ENCODE results near the gene IQSEC3.
A peak's percentile ranks its signal among the peaks of the same experiment; 100 is the strongest.
"Not testable (repeated sequence)": the region's sequence is repeated elsewhere in the genome, so short reads cannot be mapped to it uniquely, and the experiment has no call there.

Gene IQSEC3

GRCh38 chr12:53735-54730 is 12.5 kb upstream of the IQSEC3 start:
- Histone ChIP-seq H3K27ac (ENCODE audit: low read depth, low read length, severe bottlenecking) (no peak overlapping the region), H3K4me3 (ENCODE audit: extremely low read depth, insufficient read depth, low read length, poor library complexity, severe bottlenecking) (no peak overlapping the region), H3K36me3 (ENCODE audit: control insufficient read depth, insufficient read depth, low read length) (no peaks in the 10 kb centered on the region), H3K9me3 (ENCODE audit: control insufficient read depth, low read length) (no peaks in the 10 kb centered on the region), H3K4me1 (ENCODE audit: control insufficient read depth, insufficient read depth, low read length, poor library complexity, severe bottlenecking) (peaks cover 10% of the 10 kb centered on the region)
- WGBS, 2 experiments (ENCODE audit: insufficient coverage in 2 of 2), result 57 to 69% methylated on average over 3 to 4 of the region's 4 CpGs

GRCh38 chr12:54750-55535 is 11.6 kb upstream of the IQSEC3 start:
- Histone ChIP-seq H3K4me1 (ENCODE audit: control insufficient read depth, insufficient read depth, low read length, poor library complexity, severe bottlenecking) (peaks cover 10% of the 10 kb centered on the region), H3K4me3 (ENCODE audit: extremely low read depth, insufficient read depth, low read length, poor library complexity, severe bottlenecking) (no peak overlapping the region), H3K9me3 (ENCODE audit: control insufficient read depth, low read length) (no peaks in the 10 kb centered on the region), H3K27ac (ENCODE audit: low read depth, low read length, severe bottlenecking) (no peak overlapping the region), H3K36me3 (ENCODE audit: control insufficient read depth, insufficient read depth, low read length) (no peaks in the 10 kb centered on the region)
- 71 to 80% methylated on average over 13 of the region's 13 CpGs for WGBS, 2 experiments (ENCODE audit: insufficient coverage in 2 of 2)

- H3K36me3 ChIP-seq (ENCODE audit: control insufficient read depth, insufficient read depth, low read length), result no peaks in the 10 kb centered on the region
- H3K9me3 ChIP-seq (ENCODE audit: control insufficient read depth, low read length), result peaks cover 2% of the 10 kb centered on the region
- H3K27ac ChIP-seq (ENCODE audit: low read depth, low read length, severe bottlenecking), result no peak overlapping the region
- no peak overlapping the region for H3K4me3 ChIP-seq (ENCODE audit: extremely low read depth, insufficient read depth, low read length, poor library complexity, severe bottlenecking)
- WGBS, 2 experiments (ENCODE audit: insufficient coverage in 2 of 2), result 56 to 59% methylated on average over 7 of the region's 7 CpGs
- H3K4me1 ChIP-seq (ENCODE audit: control insufficient read depth, insufficient read depth, low read length, poor library complexity, severe bottlenecking), result peaks cover 10% of the 10 kb centered on the region
These were observed 9.8 kb upstream of the IQSEC3 start for GRCh38 chr12:56683-57346.

GRCh38 chr12:57539-57938 is 9.0 kb upstream of the IQSEC3 start:
- 50 to 58% methylated on average over 6 of the region's 7 CpGs for WGBS, 2 experiments (ENCODE audit: insufficient coverage in 2 of 2)
- H3K9me3 ChIP-seq (ENCODE audit: control insufficient read depth, low read length), result peaks cover 3% of the 10 kb centered on the region
- peaks cover 10% of the 10 kb centered on the region for H3K4me1 ChIP-seq (ENCODE audit: control insufficient read depth, insufficient read depth, low read length, poor library complexity, severe bottlenecking)
- no peaks in the 10 kb centered on the region for H3K36me3 ChIP-seq (ENCODE audit: control insufficient read depth, insufficient read depth, low read length)
- H3K4me3 ChIP-seq (ENCODE audit: extremely low read depth, insufficient read depth, low read length, poor library complexity, severe bottlenecking), result no peak overlapping the region
- no peak overlapping the region for H3K27ac ChIP-seq (ENCODE audit: low read depth, low read length, severe bottlenecking)

GRCh38 chr12:58832-59231 is 7.7 kb upstream of the IQSEC3 start:
- Histone ChIP-seq H3K27ac (ENCODE audit: low read depth, low read length, severe bottlenecking) (no peak overlapping the region), H3K36me3 (ENCODE audit: control insufficient read depth, insufficient read depth, low read length) (no peaks in the 10 kb centered on the region), H3K9me3 (ENCODE audit: control insufficient read depth, low read length) (peaks cover 3% of the 10 kb centered on the region), H3K4me1 (ENCODE audit: control insufficient read depth, insufficient read depth, low read length, poor library complexity, severe bottlenecking) (peaks cover 10% of the 10 kb centered on the region), H3K4me3 (ENCODE audit: extremely low read depth, insufficient read depth, low read length, poor library complexity, severe bottlenecking) (no peak overlapping the region)

- not testable (repeated sequence) for H3K9me3 ChIP-seq (ENCODE audit: control insufficient read depth, low read length); H3K4me1 ChIP-seq (ENCODE audit: control insufficient read depth, insufficient read depth, low read length, poor library complexity, severe bottlenecking); H3K4me3 ChIP-seq (ENCODE audit: extremely low read depth, insufficient read depth, low read length, poor library complexity, severe bottlenecking); H3K36me3 ChIP-seq (ENCODE audit: control insufficient read depth, insufficient read depth, low read length); H3K27ac ChIP-seq (ENCODE audit: low read depth, low read length, severe bottlenecking)
These were observed 4.7 kb upstream of the IQSEC3 start for GRCh38 chr12:61845-62244.

GRCh38 chr12:65491-66063 is 990 bp upstream of the IQSEC3 start:
- WGBS, 2 experiments (ENCODE audit: insufficient coverage in 2 of 2), result 70% methylated on average over 2 of the region's 4 CpGs; no CpG with 5 or more reads in 1 of the 2 experiments
- H3K4me1 ChIP-seq (ENCODE audit: control insufficient read depth, insufficient read depth, low read length, poor library complexity, severe bottlenecking); H3K9me3 ChIP-seq (ENCODE audit: control insufficient read depth, low read length); H3K36me3 ChIP-seq (ENCODE audit: control insufficient read depth, insufficient read depth, low read length); H3K27ac ChIP-seq (ENCODE audit: low read depth, low read length, severe bottlenecking): not testable (repeated sequence)
- H3K4me3 ChIP-seq (ENCODE audit: extremely low read depth, insufficient read depth, low read length, poor library complexity, severe bottlenecking), result peak overlapping the region; percentile 8

- peak overlapping the region; percentile 22 for H3K4me3 ChIP-seq (ENCODE audit: extremely low read depth, insufficient read depth, low read length, poor library complexity, severe bottlenecking)
- H3K9me3 ChIP-seq (ENCODE audit: control insufficient read depth, low read length); H3K4me1 ChIP-seq (ENCODE audit: control insufficient read depth, insufficient read depth, low read length, poor library complexity, severe bottlenecking); H3K36me3 ChIP-seq (ENCODE audit: control insufficient read depth, insufficient read depth, low read length); H3K27ac ChIP-seq (ENCODE audit: low read depth, low read length, severe bottlenecking): not testable (repeated sequence)
- WGBS, 2 experiments (ENCODE audit: insufficient coverage in 2 of 2), result 1% methylated on average over 18 of the region's 66 CpGs; no CpG with 5 or more reads in 1 of the 2 experiments
These were observed 376 bp downstream of the IQSEC3 start for GRCh38 chr12:66782-67504.

GRCh38 chr12:69677-70076 is 3.1 kb downstream of the IQSEC3 start:
- not testable (repeated sequence) for H3K4me1 ChIP-seq (ENCODE audit: control insufficient read depth, insufficient read depth, low read length, poor library complexity, severe bottlenecking); H3K27ac ChIP-seq (ENCODE audit: low read depth, low read length, severe bottlenecking); H3K4me3 ChIP-seq (ENCODE audit: extremely low read depth, insufficient read depth, low read length, poor library complexity, severe bottlenecking); H3K9me3 ChIP-seq (ENCODE audit: control insufficient read depth, low read length); H3K36me3 ChIP-seq (ENCODE audit: control insufficient read depth, insufficient read depth, low read length)
- 64 to 70% methylated on average over 4 to 5 of the region's 6 CpGs for WGBS, 2 experiments (ENCODE audit: insufficient coverage in 2 of 2)

- WGBS, 2 experiments (ENCODE audit: insufficient coverage in 2 of 2), result 86 to 95% methylated on average over 1 to 2 of the region's 2 CpGs
- H3K9me3 ChIP-seq (ENCODE audit: control insufficient read depth, low read length); H3K27ac ChIP-seq (ENCODE audit: low read depth, low read length, severe bottlenecking); H3K4me1 ChIP-seq (ENCODE audit: control insufficient read depth, insufficient read depth, low read length, poor library complexity, severe bottlenecking); H3K4me3 ChIP-seq (ENCODE audit: extremely low read depth, insufficient read depth, low read length, poor library complexity, severe bottlenecking); H3K36me3 ChIP-seq (ENCODE audit: control insufficient read depth, insufficient read depth, low read length): not testable (repeated sequence)
These were observed 4.0 kb downstream of the IQSEC3 start for GRCh38 chr12:70541-70940.

Data from mesodermal cell (in vitro differentiated cells).